GM13976 (cell line): Measurements from ENCODE around the gene UGT1A8.
"Not testable (repeated sequence)": the region's sequence is repeated elsewhere in the genome, so short reads cannot be mapped to it uniquely, and the experiment has no call there.

Source experiments
- DNase-seq: peaks from one replicate; pipeline ENCODE4 v3.0.0; 2012; ENCODE audit warnings: low spot score
- in situ Hi-C: fragments of 300-500 bp; cut with MboI; formaldehyde crosslinking; loops from one replicate; pipeline ENCODE4 v1.12.0; 2022; ENCODE audit warnings: low sequenced_read_pairs, mixed read lengths, inconsistent platforms; ENCODE audit not compliant: unreplicated experiment
- TF ChIP-seq, protein P1 (sequence below): IDR thresholded peaks from 2 replicates; pipeline ENCODE4 v1.5.1; 2012; ENCODE audit warnings: borderline replicate concordance, mild to moderate bottlenecking; ENCODE audit not compliant: insufficient read depth; ENCODE audit errors: extremely low read depth, missing control alignments, control extremely low read depth

UGT1A8 gene

DNA sequence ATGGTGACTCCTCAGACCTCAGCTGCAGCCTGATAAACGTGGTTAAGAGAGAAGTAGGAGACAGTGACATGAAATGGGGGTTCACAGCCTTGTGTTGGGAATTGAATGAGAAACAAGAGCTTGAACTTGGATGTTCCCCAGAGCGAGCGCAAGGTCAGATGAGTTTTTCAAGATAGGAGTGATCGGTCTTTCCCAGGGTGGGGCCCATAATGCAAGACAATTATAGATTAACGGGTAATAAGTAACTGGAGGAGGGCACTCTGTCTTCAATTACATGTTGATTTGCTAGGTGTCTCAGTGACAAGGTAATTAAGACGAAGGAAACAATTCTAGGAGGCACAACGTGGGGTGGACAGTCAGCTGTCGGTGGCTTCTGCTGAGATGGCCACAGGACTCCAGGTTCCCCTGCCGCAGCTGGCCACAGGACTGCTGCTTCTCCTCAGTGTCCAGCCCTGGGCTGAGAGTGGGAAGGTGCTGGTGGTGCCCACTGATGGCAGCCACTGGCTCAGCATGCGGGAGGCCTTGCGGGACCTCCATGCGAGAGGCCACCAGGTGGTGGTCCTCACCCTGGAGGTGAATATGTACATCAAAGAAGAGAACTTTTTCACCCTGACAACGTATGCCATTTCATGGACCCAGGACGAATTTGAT, 95.3 kb downstream of the UGT1A8 start, which contains the start of gene UGT1A5:
Gene UGT1A5 (plus strand): TSS at position 297 of the 651 bp plus-strand sequence. CDS start 85 bp downstream, at position 382.
- TF ChIP-seq, protein P1, sequence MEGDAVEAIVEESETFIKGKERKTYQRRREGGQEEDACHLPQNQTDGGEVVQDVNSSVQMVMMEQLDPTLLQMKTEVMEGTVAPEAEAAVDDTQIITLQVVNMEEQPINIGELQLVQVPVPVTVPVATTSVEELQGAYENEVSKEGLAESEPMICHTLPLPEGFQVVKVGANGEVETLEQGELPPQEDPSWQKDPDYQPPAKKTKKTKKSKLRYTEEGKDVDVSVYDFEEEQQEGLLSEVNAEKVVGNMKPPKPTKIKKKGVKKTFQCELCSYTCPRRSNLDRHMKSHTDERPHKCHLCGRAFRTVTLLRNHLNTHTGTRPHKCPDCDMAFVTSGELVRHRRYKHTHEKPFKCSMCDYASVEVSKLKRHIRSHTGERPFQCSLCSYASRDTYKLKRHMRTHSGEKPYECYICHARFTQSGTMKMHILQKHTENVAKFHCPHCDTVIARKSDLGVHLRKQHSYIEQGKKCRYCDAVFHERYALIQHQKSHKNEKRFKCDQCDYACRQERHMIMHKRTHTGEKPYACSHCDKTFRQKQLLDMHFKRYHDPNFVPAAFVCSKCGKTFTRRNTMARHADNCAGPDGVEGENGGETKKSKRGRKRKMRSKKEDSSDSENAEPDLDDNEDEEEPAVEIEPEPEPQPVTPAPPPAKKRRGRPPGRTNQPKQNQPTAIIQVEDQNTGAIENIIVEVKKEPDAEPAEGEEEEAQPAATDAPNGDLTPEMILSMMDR: no peak
- no peak for DNase-seq
- in situ Hi-C loops: loop anchor here (25.0 kb wide), 2 partner anchors 250 to 425 kb away; no protein-coding TSS in a partner anchor

GRCh38 chr2:233713262-233713615, 95.8 kb downstream of the UGT1A8 start:
- DNase-seq: no peak
- in situ Hi-C loops: loop anchor here (25.0 kb wide), 2 partner anchors 251 to 426 kb away; no protein-coding TSS in a partner anchor

DNA sequence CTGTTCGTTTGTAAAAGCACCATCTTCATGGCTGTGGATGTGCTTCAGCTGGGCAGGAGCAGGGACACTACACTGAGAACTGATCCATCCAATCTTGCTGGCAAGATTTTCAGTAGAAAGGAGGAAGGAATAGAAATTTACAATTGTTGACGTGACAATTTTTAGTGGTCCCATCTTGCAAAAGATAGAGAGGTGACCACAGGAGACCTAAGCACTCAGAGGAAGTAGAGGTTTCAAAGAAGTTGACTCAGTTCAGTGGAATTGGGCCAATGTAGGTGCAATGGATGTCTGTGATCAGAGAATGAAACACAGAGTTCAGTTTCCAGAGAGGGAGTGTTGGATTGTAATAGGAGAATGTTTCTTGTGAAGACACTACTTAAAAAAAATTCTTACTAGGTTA, 96.7 kb downstream of the UGT1A8 start:
- no peak for DNase-seq
- in situ Hi-C loops: loop anchor here (25.0 kb wide), 2 partner anchors 252 to 427 kb away; no protein-coding TSS in a partner anchor
- TF ChIP-seq, protein P1: no peak

More at GRCh38 chr2:233713262-233713615, 95.8 kb downstream of the UGT1A8 start:
- TF ChIP-seq, protein P1: no peak

DNA sequence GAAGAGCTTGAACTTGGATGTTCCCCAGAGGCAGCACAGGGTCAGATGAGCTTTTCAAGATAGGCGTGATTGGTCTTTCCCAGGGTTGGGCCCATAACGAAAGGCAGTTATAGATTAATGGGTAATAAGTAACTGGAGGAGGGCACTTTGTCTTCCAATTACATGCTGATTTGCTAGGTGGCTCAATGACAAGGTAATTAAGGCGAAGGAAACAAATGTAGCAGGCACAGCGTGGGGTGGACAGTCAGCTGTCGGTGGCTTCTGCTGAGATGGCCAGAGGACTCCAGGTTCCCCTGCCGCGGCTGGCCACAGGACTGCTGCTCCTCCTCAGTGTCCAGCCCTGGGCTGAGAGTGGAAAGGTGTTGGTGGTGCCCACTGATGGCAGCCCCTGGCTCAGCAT, 101.1 kb downstream of the UGT1A8 start, which contains the start of gene UGT1A4:
Gene UGT1A4 (plus strand): TSS at position 185 of the 400 bp plus-strand sequence. CDS start 85 bp downstream, at position 270.
- TF ChIP-seq, protein P1: no peak
- in situ Hi-C loops: loop anchor here (25.0 kb wide), 2 partner anchors 256 to 431 kb away; no protein-coding TSS in a partner anchor
- no peak for DNase-seq

DNA sequence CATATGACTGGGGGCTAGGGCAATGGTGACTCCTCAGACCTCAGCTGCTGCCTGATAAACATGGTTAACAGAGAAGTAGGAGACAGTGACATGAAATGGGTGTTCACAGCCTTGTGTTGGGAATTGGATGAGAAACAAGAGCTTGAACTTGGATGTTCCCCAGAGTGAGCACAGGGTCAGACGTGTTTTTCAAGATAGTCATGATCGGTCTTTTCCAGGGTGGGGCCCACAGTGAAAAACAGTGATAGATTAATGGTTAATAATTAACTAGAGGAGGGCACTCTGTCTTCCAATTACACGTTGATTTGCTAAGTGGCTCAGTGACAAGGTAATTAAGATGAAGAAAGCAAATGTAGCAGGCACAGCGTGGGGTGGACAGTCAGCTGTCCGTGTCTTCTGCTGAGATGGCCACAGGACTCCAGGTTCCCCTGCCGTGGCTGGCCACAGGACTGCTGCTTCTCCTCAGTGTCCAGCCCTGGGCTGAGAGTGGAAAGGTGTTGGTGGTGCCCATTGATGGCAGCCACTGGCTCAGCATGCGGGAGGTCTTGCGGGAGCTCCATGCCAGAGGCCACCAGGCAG, 111.4 kb downstream of the UGT1A8 start, which contains the start of gene UGT1A3:
Gene UGT1A3 (plus strand): TSS at position 320 of the 579 bp plus-strand sequence. CDS start 85 bp downstream, at position 405.
- no peak for DNase-seq
- in situ Hi-C loops: no loop called here
- TF ChIP-seq, protein P1: no peak

DNA sequence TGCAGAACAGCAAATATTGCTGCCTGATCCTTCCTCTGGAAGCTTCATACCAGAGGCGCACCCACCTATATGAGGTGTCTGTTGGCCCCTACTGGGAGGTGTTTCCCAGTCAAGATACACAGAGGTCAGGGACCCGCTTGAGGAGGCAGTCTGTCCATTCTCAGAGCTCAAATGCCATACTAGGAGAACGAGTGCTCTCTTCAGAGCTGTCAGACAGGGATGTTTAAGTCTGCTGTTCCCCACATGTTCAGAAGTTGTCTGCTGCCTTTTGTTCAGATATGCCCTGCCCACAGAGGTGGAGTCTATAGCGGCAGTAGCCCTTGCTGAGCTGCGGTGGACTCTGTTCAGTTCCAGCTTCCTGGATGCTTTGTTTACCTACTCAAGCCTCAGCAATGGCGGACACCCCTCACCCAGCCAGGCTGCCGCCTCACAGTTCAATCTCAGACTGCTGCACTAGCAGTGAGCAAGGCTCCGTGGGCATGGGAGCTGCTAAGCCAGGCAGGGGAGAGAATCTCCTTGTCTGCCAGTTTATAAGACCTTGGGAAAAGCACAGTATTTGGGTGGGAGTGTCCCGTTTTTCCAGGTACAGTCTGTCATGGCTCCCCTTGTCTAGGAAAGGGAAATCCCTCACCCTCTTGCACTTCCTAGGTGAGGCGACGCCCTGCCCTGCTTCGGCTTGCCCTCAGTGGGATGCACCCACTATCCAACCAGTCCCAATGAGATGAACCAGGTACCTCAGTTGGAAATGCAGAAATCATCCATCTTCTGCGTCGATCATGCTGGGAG, 119.6 kb downstream of the UGT1A8 start:
- DNase-seq, in situ Hi-C loops: not testable (repeated sequence)
